Peyer's patch (tissue), 4 donors: ENCODE data around the gene OR2A14. TPM values are rescaled to one million over a fixed set of nuclear protein-coding genes. Genes with fewer than 3 reads are reported as not detected.
"Not testable (repeated sequence)": the region's sequence is repeated elsewhere in the genome, so short reads cannot be mapped to it uniquely, and the experiment has no call there.

Experiments
- DNase-seq, 3 donors: peaks; one replicate each; pipeline ENCODE4 v3.0.0-alpha.2; 2017 to 2019
- H3K27ac ChIP-seq, 4 donors: fragments of 200-600 bp; sonication (generic); one replicate each; pipeline ENCODE4 v1.5.1; 2016 to 2019
- H3K27me3 ChIP-seq, 2 donors: fragments of 200-600 bp; sonication (generic); one replicate each; pipeline ENCODE4 v1.5.1; 2019
- H3K36me3 ChIP-seq, 3 donors: fragments of 200-600 bp; sonication (generic); one replicate each; pipeline ENCODE4 v1.5.1; 2016 to 2019
- H3K4me1 ChIP-seq, 4 donors: fragments of 200-600 bp; sonication (generic); one replicate each; pipeline ENCODE4 v1.5.1; 2016 to 2019
- H3K4me3 ChIP-seq, 4 donors: fragments of 200-600 bp; sonication (generic); 1 replicate in 3 of 4; 2 replicates in 1 of 4; pipeline ENCODE4 v1.5.1; 2016 to 2019; ENCODE audit warnings: mild to moderate bottlenecking in 1 of 4
- H3K9me3 ChIP-seq, 4 donors: fragments of 200-600 bp; sonication (generic); one replicate each; pipeline ENCODE4 v1.5.1; 2016 to 2019; ENCODE audit warnings: mild to moderate bottlenecking in 1 of 4
- CTCF ChIP-seq, 6 experiments: fragments of 450-650 bp in 4 of 6; fragments of 200-600 bp in 2 of 6; sonication (generic) in 1 of 6; IDR thresholded peaks; one replicate each; pipeline ENCODE4 v1.5.1; 2017 to 2019; ENCODE audit warnings: antibody characterized with exemption in 6 of 6, mild to moderate bottlenecking in 3 of 6, moderate library complexity in 1 of 6
- POLR2A ChIP-seq, 2 donors: fragments of 450-650 bp; IDR thresholded peaks; one replicate each; pipeline ENCODE4 v1.5.1; 2017; ENCODE audit warnings: antibody characterized with exemption in 2 of 2, mild to moderate bottlenecking in 2 of 2, moderate library complexity in 2 of 2
- small RNA-seq, 2 donors: library from RNA; depleted of rRNA; stranded (forward); fragments of <200 nt; gene quantifications; one replicate each; pipeline ENCODE3, GENCODE V24; 2016
- total RNA-seq, 4 donors: library from RNA; depleted of rRNA; stranded (reverse); fragments of >200 nt; gene quantifications; one replicate each; pipeline ENCODE4 v1.1.0, GENCODE V29; 2016

OR2A14 gene
- total RNA-seq, 4 donors from 2014 or later: not detected

DNA sequence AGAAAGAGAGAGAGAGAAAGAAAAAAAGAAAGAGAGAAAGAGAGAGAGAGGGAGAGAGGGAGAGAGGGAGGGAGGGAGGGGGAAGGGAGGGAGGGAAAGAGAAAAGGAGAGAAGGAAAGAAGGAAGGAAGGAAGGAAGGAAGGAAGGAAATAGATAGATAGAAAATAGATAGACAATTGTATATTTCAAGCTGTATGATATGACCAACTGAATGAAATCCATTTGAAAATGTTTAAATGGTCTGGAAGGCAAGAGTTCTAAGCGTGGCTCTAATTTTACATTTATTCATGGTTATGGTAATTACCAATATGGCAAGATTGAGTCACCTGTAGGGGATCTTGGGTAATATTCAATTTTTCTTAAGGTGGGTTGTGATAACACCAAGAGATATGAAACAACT, 35.9 kb downstream of the OR2A14 start:
- Histone ChIP-seq H3K27me3 (no peaks in the 10 kb centered on the region), H3K4me3 (no peak overlapping the region), H3K4me1 (no peaks in the 10 kb centered on the region), H3K36me3 (no peaks in the 10 kb centered on the region), H3K9me3 (no peaks in the 10 kb centered on the region), H3K27ac (no peak overlapping the region)
- no peak for DNase-seq
- TF ChIP-seq POLR2A (IDR thresholded peaks at IDR 0.05) (no peak), CTCF (IDR thresholded peaks at IDR 0.05) (no peak)

- H3K4me1 ChIP-seq: no peaks in the 10 kb centered on the region
- H3K36me3 ChIP-seq: no peaks in the 10 kb centered on the region
- no peak overlapping the region for H3K27ac ChIP-seq
- DNase-seq: no peak
- no peak overlapping the region for H3K4me3 ChIP-seq
- TF ChIP-seq POLR2A (IDR thresholded peaks at IDR 0.05) (no peak), CTCF (IDR thresholded peaks at IDR 0.05) (no peak)
- H3K9me3 ChIP-seq: no peaks in the 10 kb centered on the region
- no peaks in the 10 kb centered on the region for H3K27me3 ChIP-seq
Observed at GRCh38 chr7:144164784-144165183, 41.8 kb downstream of the OR2A14 start.

GRCh38 chr7:144171594-144172350, 48.8 kb downstream of the OR2A14 start:
- H3K36me3 ChIP-seq, H3K9me3 ChIP-seq, DNase-seq, H3K4me1 ChIP-seq, H3K27ac ChIP-seq, H3K4me3 ChIP-seq, H3K27me3 ChIP-seq: not testable (repeated sequence)

GRCh38 chr7:144174613-144175012, 51.6 kb downstream of the OR2A14 start:
- Histone ChIP-seq H3K4me3 (no peak overlapping the region), H3K36me3 (no peaks in the 10 kb centered on the region), H3K4me1 (no peaks in the 10 kb centered on the region), H3K27me3 (no peaks in the 10 kb centered on the region), H3K9me3 (no peaks in the 10 kb centered on the region), H3K27ac (no peak overlapping the region)
- no peak for DNase-seq
- TF ChIP-seq CTCF (IDR thresholded peaks at IDR 0.05): no peak
- TF ChIP-seq POLR2A (IDR thresholded peaks at IDR 0.05): no peak

DNA sequence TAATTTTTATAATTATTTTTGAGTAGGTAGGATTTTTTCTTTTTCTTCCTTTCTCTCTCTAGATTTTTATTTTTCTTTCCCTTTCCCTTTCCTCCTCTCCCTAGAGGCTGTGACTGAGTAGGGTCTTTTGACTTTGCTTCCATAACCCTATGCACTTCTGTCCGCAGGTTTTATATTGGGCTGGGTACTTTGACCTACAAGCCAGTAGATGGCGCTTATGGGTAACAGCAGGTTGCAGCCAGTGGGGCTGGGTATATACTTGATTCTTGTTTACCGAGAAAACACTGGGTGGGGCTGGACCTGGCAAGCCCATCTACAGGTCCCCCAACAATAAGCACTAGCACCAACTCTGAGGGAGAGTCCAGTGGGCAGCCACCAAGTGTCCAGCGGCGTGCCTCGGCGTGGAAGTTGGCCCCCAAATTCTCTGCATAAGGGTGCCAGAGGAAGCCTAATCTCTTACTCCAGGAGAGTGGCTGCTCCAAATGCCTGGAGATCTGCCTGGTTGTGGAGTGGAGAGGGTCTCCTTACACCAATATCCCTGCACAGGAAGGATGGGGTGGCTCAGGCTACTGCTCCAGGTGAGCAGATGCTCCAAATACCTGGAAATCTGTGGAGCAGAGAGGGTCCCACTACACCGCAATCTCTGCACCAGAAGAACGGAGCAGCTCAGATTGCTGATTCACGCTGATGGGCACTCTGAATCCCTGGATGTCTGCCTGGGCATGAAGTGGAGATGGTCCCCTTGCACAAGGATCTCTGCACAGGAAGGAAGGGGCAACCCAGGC, 55.6 kb downstream of the OR2A14 start:
- DNase-seq: peak in 2 of 3 donors; percentile 18 to 59
- peak in 5 of 6 experiments; percentile 13 to 69 (median 54) for TF ChIP-seq CTCF (IDR thresholded peaks at IDR 0.05)

DNA sequence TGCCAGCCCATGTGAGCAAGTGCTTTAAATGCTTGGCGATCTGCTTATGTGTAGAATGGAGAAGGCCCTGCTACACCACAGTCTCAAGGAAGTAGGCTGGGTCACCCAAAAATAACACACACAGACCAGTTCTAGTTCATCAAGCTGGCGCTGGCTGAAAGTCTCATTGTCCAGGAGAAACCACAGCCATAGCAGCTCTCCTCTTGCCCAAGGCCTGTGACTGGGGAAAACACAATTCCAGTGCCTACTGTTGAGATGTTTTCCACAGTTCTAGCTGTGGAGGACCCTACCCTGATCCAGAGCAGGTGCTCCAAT, 56.1 kb downstream of the OR2A14 start:
- not testable (repeated sequence) for H3K27ac ChIP-seq, H3K4me3 ChIP-seq, H3K9me3 ChIP-seq, H3K36me3 ChIP-seq, DNase-seq, H3K4me1 ChIP-seq, H3K27me3 ChIP-seq

More for the DNA sequence above, 55.6 kb downstream of the OR2A14 start:
- not testable (repeated sequence) for H3K27me3 ChIP-seq, H3K36me3 ChIP-seq, H3K4me3 ChIP-seq, H3K4me1 ChIP-seq, H3K27ac ChIP-seq, H3K9me3 ChIP-seq

Small RNAs within 50 kb of the gene (small RNA-seq; reads per million reads assigned to genes)
- gene OR2A41P: 0 reads per million in 2 donors

Other genes starting within 250 kb of the OR2A14 start
- gene TCAF1, start 221.0 kb upstream of the OR2A14 start, total RNA-seq: 10 to 100 TPM; 21.8 to 33.8 (median 24.4) TPM
- not detected for gene OR2F2, start 187.9 kb upstream of the OR2A14 start, total RNA-seq
- gene OR2F1, start 168.3 kb upstream of the OR2A14 start, total RNA-seq: not detected
- not detected for gene OR6B1, start 122.9 kb upstream of the OR2A14 start, total RNA-seq
- not detected for gene OR2A5, start 74.2 kb upstream of the OR2A14 start, total RNA-seq
- gene OR2A25, start 53.4 kb upstream of the OR2A14 start, total RNA-seq: not detected
- gene OR2A12, start 36.9 kb upstream of the OR2A14 start, total RNA-seq: not detected
- gene OR2A2, start 13.6 kb upstream of the OR2A14 start, total RNA-seq: not detected
- 10 to 100 TPM; 13.0 to 33.4 (median 20.3) TPM for gene CTAGE4, start 60.3 kb downstream of the OR2A14 start, total RNA-seq
- 10 to 100 TPM in 3 of 4 donors, 1 to 10 TPM in 1; 8.3 to 18.9 (median 16.1) TPM for gene ARHGEF35, start 72.7 kb downstream of the OR2A14 start, total RNA-seq
- not detected for gene OR2A42, start 116.4 kb downstream of the OR2A14 start, total RNA-seq
- gene OR2A7, start 141.6 kb downstream of the OR2A14 start, total RNA-seq: 10 to 100 TPM in 3 of 4 donors, not detected in 1; 10.9 to 40.3 (median 34.3) TPM
- 10 to 100 TPM in 2 of 4 donors, 1 to 10 TPM in 1, not detected in 1; 6.5 to 13.5 (median 10.2) TPM for gene CTAGE8, start 146.1 kb downstream of the OR2A14 start, total RNA-seq
- not detected for gene OR2A1, start 189.2 kb downstream of the OR2A14 start, total RNA-seq
- 10 to 100 TPM; 40.1 to 86.2 (median 66.7) TPM for gene ARHGEF5, start 232.2 kb downstream of the OR2A14 start, total RNA-seq